GM18861 (cell line): ENCODE results near the gene RIOK1.
A peak's percentile ranks its signal among the peaks of the same experiment; 100 is the strongest.
"Not testable (repeated sequence)": the region's sequence is repeated elsewhere in the genome, so short reads cannot be mapped to it uniquely, and the experiment has no call there.

Experiments used
- ATAC-seq: cut with Tn5 transposase; IDR thresholded peaks from one replicate; pipeline ENCODE4 v1.9.1; 2021; ENCODE audit not compliant: unreplicated experiment

RIOK1 gene

GRCh38 chr6:7389451-7390225 lies at the start of gene RIOK1, which contains the start of gene CAGE1:
RIOK1 (plus strand) TSS chr6:7389808; CDS start chr6:7390003, 195 bp downstream.
CAGE1 (minus strand) TSS chr6:7389742; CDS start chr6:7387173, 2,569 bp downstream.
- peak; percentile 88 for ATAC-seq

- no peak for ATAC-seq
Observed at GRCh38 chr6:7341271-7341670, 48.3 kb upstream of the RIOK1 start.

- peak; percentile 92 for ATAC-seq
Observed at GRCh38 chr6:7341989-7342742, 47.4 kb upstream of the RIOK1 start.

GRCh38 chr6:7343546-7344475 lies 45.8 kb upstream of the RIOK1 start:
- no peak for ATAC-seq

GRCh38 chr6:7344773-7345450 lies 44.7 kb upstream of the RIOK1 start:
- not testable (repeated sequence) for ATAC-seq

GRCh38 chr6:7347551-7347997 lies 42.0 kb upstream of the RIOK1 start:
- not testable (repeated sequence) for ATAC-seq

GRCh38 chr6:7350591-7350990 lies 39.0 kb upstream of the RIOK1 start:
- not testable (repeated sequence) for ATAC-seq

GRCh38 chr6:7351916-7352315 lies 37.7 kb upstream of the RIOK1 start:
- not testable (repeated sequence) for ATAC-seq

GRCh38 chr6:7367408-7367807 lies 22.2 kb upstream of the RIOK1 start:
- no peak for ATAC-seq

GRCh38 chr6:7373739-7374138 lies 15.9 kb upstream of the RIOK1 start:
- no peak for ATAC-seq

- ATAC-seq, result no peak
Observed at GRCh38 chr6:7377961-7378360, 11.6 kb upstream of the RIOK1 start.

GRCh38 chr6:7378740-7379139 lies 10.9 kb upstream of the RIOK1 start:
- ATAC-seq, result no peak

GRCh38 chr6:7381092-7381491 lies 8.5 kb upstream of the RIOK1 start:
- no peak for ATAC-seq

GRCh38 chr6:7389162-7389450 lies 502 bp upstream of the RIOK1 start:
- no peak for ATAC-seq

GRCh38 chr6:7390226-7390878 lies 744 bp downstream of the RIOK1 start:
- peak; percentile 12 for ATAC-seq

GRCh38 chr6:7391151-7391550 lies 1.5 kb downstream of the RIOK1 start:
- ATAC-seq, result no peak

GRCh38 chr6:7392402-7392801 lies 2.8 kb downstream of the RIOK1 start:
- ATAC-seq, result no peak

GRCh38 chr6:7401075-7401474 lies 11.5 kb downstream of the RIOK1 start:
- no peak for ATAC-seq

GRCh38 chr6:7402716-7403115 lies 13.1 kb downstream of the RIOK1 start:
- no peak for ATAC-seq

GRCh38 chr6:7404546-7404945 lies 14.9 kb downstream of the RIOK1 start:
- ATAC-seq, result no peak
